DND-41 (cell line): Measurements from ENCODE around the gene PLCD1.

Source experiments
- ATAC-seq: fragments of 200-7000 bp; cut with Tn5 transposase; 3 replicates; pipeline ENCODE4 v1.9.1; 2021; ENCODE audit warnings: low read depth; ENCODE audit not compliant: insufficient read depth
- DNase-seq: peaks from one replicate; pipeline ENCODE4 v3.0.0-alpha.2; 2020
- H2AFZ ChIP-seq: 2 replicates; pipeline ENCODE4 v1.6.0; 2012; ENCODE audit warnings: low read depth, low read length
- H3K27ac ChIP-seq: 2 replicates; pipeline ENCODE4 v1.5.1; 2012; ENCODE audit warnings: low read length, inconsistent platforms
- H3K27me3 ChIP-seq: fragments of 200-600 bp; sonication (generic); 2 replicates; pipeline ENCODE4 v1.6.0; 2012; ENCODE audit warnings: low read length, mild to moderate bottlenecking, inconsistent platforms; ENCODE audit not compliant: insufficient read depth, poor library complexity
- H3K36me3 ChIP-seq: 2 replicates; pipeline ENCODE4 v1.5.1; 2012; ENCODE audit warnings: low read length, inconsistent platforms; ENCODE audit not compliant: insufficient read depth
- H3K4me1 ChIP-seq: 2 replicates; pipeline ENCODE4 v1.5.1; 2012; ENCODE audit warnings: mild to moderate bottlenecking, low read length; ENCODE audit not compliant: insufficient read depth
- H3K4me2 ChIP-seq: 2 replicates; pipeline ENCODE4 v1.6.0; 2012; ENCODE audit warnings: mild to moderate bottlenecking, moderate library complexity, low read length, inconsistent platforms; ENCODE audit not compliant: insufficient read depth
- H3K4me3 ChIP-seq, 2 experiments: fragments of 200-600 bp in 1 of 2; shearing (Covaris generic) in 1 of 2; 2 replicates each; pipeline ENCODE4 v1.5.1; 2012 to 2016; ENCODE audit warnings: inconsistent platforms in 2 of 2, low read length in 2 of 2, mild to moderate bottlenecking in 2 of 2, low read depth in 1 of 2, moderate library complexity in 1 of 2
- H3K79me2 ChIP-seq: 2 replicates; pipeline ENCODE4 v1.6.0; 2012; ENCODE audit warnings: low read length, inconsistent platforms; ENCODE audit not compliant: insufficient read depth
- H3K9ac ChIP-seq: 2 replicates; pipeline ENCODE4 v1.6.0; 2012; ENCODE audit warnings: low read depth, mild to moderate bottlenecking, inconsistent platforms, low read length, moderate library complexity
- H3K9me3 ChIP-seq: 2 replicates; pipeline ENCODE4 v1.5.1; 2012; ENCODE audit warnings: low read length, moderate library complexity, mild to moderate bottlenecking, inconsistent platforms; ENCODE audit not compliant: insufficient read depth, severe bottlenecking
- H4K20me1 ChIP-seq: 2 replicates; pipeline ENCODE4 v1.6.0; 2012; ENCODE audit warnings: low read length; ENCODE audit not compliant: insufficient read depth
- CTCF ChIP-seq: IDR thresholded peaks from 2 replicates; pipeline ENCODE4 v1.5.1; 2012; ENCODE audit warnings: borderline replicate concordance, low read length, moderate library complexity, mild to moderate bottlenecking; ENCODE audit not compliant: poor library complexity, severe bottlenecking; ENCODE audit errors: extremely low read depth
- EZH2 ChIP-seq: IDR thresholded peaks from 3 replicates; pipeline ENCODE4 v1.6.1; 2012; ENCODE audit warnings: borderline replicate concordance, low read depth, mild to moderate bottlenecking, moderate library complexity, low read length, inconsistent platforms; ENCODE audit not compliant: severe bottlenecking

Gene PLCD1

GRCh38 chr3:38016847-38017444 is 12.5 kb downstream of the PLCD1 start:
- Histone ChIP-seq H3K27me3 (no peaks in the 10 kb centered on the region), H3K79me2 (no peaks in the 10 kb centered on the region), H3K4me2 (no peak overlapping the region), H3K9ac (no peak overlapping the region), H2AFZ (no peak overlapping the region), H3K4me3 (no peak overlapping the region), H3K4me1 (no peaks in the 10 kb centered on the region), H3K9me3 (no peaks in the 10 kb centered on the region), H3K36me3 (0 out of 2 replicates have a peak, but pooled peaks cover 9% of the 10 kb centered on the region), H4K20me1 (no peaks in the 10 kb centered on the region), H3K27ac (no peak overlapping the region)
- no peak for TF ChIP-seq EZH2
- no peak for TF ChIP-seq CTCF
- DNase-seq, result no peak
- no peak for ATAC-seq

GRCh38 chr3:38016410-38016809 is 13.0 kb downstream of the PLCD1 start:
- DNase-seq (no peak), ATAC-seq (no peak)
- Histone ChIP-seq H3K79me2 (no peaks in the 10 kb centered on the region), H3K4me2 (no peak overlapping the region), H3K4me3 (no peak overlapping the region), H4K20me1 (no peaks in the 10 kb centered on the region), H3K9me3 (no peaks in the 10 kb centered on the region), H3K9ac (no peak overlapping the region), H3K27ac (no peak overlapping the region), H3K27me3 (no peaks in the 10 kb centered on the region), H2AFZ (no peak overlapping the region), H3K4me1 (no peaks in the 10 kb centered on the region), H3K36me3 (0 out of 2 replicates have a peak, but pooled peaks cover 9% of the 10 kb centered on the region)
- TF ChIP-seq CTCF (no peak), EZH2 (no peak)

GRCh38 chr3:38015984-38016383 is 13.5 kb downstream of the PLCD1 start:
- H3K27ac ChIP-seq, result no peak overlapping the region
- no peaks in the 10 kb centered on the region for H3K79me2 ChIP-seq
- DNase-seq (no peak), ATAC-seq (no peak)
- no peaks in the 10 kb centered on the region for H3K9me3 ChIP-seq
- no peaks in the 10 kb centered on the region for H3K27me3 ChIP-seq
- H4K20me1 ChIP-seq, result no peaks in the 10 kb centered on the region
- H3K4me3 ChIP-seq, result no peak overlapping the region
- H3K36me3 ChIP-seq, result 0 out of 2 replicates have a peak, but pooled peaks cover 9% of the 10 kb centered on the region
- no peak overlapping the region for H3K4me2 ChIP-seq
- H2AFZ ChIP-seq, result no peak overlapping the region
- no peak overlapping the region for H3K9ac ChIP-seq
- TF ChIP-seq CTCF (no peak), EZH2 (no peak)
- no peaks in the 10 kb centered on the region for H3K4me1 ChIP-seq
